Stimulated activated effector memory CD8-positive, alpha-beta T cell treated with anti-CD3 and anti-CD28 coated beads, Interleukin-12 subunit alpha, Interleukin-12 subunit beta, amount 100 ng/mL, for 72 hours (primary cell): ENCODE data around the gene ADAMTS10.

Experiments
- ATAC-seq: fragments of 150-1000 bp; cut with Tn5 transposase; 2 replicates; pipeline ENCODE4 v1.10.0; 2021
- DNase-seq, 2 donors: peaks; one replicate each; pipeline ENCODE4 v3.0.0; 2021 to 2022; ENCODE audit warnings: low spot score in 2 of 2
- H3K27ac Mint-ChIP-seq: one replicate; pipeline ENCODE4 v1.8.0; 2022; ENCODE audit warnings: mild to moderate bottlenecking, mixed read lengths
- H3K36me3 Mint-ChIP-seq: one replicate; pipeline ENCODE4 v1.8.0; 2022; ENCODE audit warnings: mild to moderate bottlenecking, mixed read lengths
- H3K4me1 Mint-ChIP-seq: one replicate; pipeline ENCODE4 v1.8.0; 2022; ENCODE audit warnings: mixed read lengths
- H3K4me3 Mint-ChIP-seq: one replicate; pipeline ENCODE4 v1.8.0; 2022; ENCODE audit warnings: mild to moderate bottlenecking, mixed read lengths
- H3K9me3 Mint-ChIP-seq: one replicate; pipeline ENCODE4 v1.8.0; 2022; ENCODE audit warnings: mixed read lengths

Gene ADAMTS10

GRCh38 chr19:8610041-8610935, at the start of gene ADAMTS10:
TSS of gene ADAMTS10 (minus strand) at chr19:8610715. CDS start at chr19:8605710, 5,005 bp downstream.
- Mint-ChIP-seq H3K27ac (peak within 1 kb of the TSS; percentile 88), H3K4me3 (peak within 1 kb of the TSS; percentile 89), H3K36me3 (peaks cover 5% of the 10 kb centered on the region), H3K4me1 (peaks cover 51% of the 10 kb centered on the region), H3K9me3 (no peaks in the 10 kb centered on the region)
- DNase-seq, result no peak
- peak; percentile 59 for ATAC-seq

GRCh38 chr19:8659905-8660304, 49.4 kb upstream of the ADAMTS10 start:
- Mint-ChIP-seq H3K36me3 (no peaks in the 10 kb centered on the region), H3K4me1 (peaks cover 64% of the 10 kb centered on the region), H3K4me3 (no peak overlapping the region), H3K27ac (peak overlapping the region; percentile 36), H3K9me3 (no peaks in the 10 kb centered on the region)
- DNase-seq (no peak), ATAC-seq (no peak)

- DNase-seq (no peak), ATAC-seq (no peak)
- H3K27ac Mint-ChIP-seq, result peak overlapping the region; percentile 63
- peaks cover 49% of the 10 kb centered on the region for H3K4me1 Mint-ChIP-seq
- no peak overlapping the region for H3K4me3 Mint-ChIP-seq
- H3K36me3 Mint-ChIP-seq, result no peaks in the 10 kb centered on the region
- no peaks in the 10 kb centered on the region for H3K9me3 Mint-ChIP-seq
Observed at GRCh38 chr19:8657869-8658268, 47.4 kb upstream of the ADAMTS10 start.

GRCh38 chr19:8655340-8655709, 44.8 kb upstream of the ADAMTS10 start:
- Mint-ChIP-seq H3K27ac (peak overlapping the region; percentile 63), H3K9me3 (no peaks in the 10 kb centered on the region), H3K36me3 (no peaks in the 10 kb centered on the region), H3K4me1 (peaks cover 35% of the 10 kb centered on the region), H3K4me3 (peak overlapping the region; percentile 44)
- DNase-seq, result peak; percentile 18 to 61
- ATAC-seq, result peak; percentile 74

GRCh38 chr19:8654591-8655339, 44.2 kb upstream of the ADAMTS10 start:
- peak; percentile 75 for ATAC-seq
- Mint-ChIP-seq H3K4me1 (peaks cover 31% of the 10 kb centered on the region), H3K9me3 (no peaks in the 10 kb centered on the region), H3K36me3 (no peaks in the 10 kb centered on the region), H3K4me3 (peak overlapping the region; percentile 44), H3K27ac (peak overlapping the region; percentile 63)
- DNase-seq, result peak; percentile 59 to 81

- ATAC-seq (no peak), DNase-seq (no peak)
- Mint-ChIP-seq H3K27ac (no peak overlapping the region), H3K9me3 (no peaks in the 10 kb centered on the region), H3K4me1 (no peaks in the 10 kb centered on the region), H3K36me3 (no peaks in the 10 kb centered on the region), H3K4me3 (no peak overlapping the region)
Observed at GRCh38 chr19:8648240-8648639, 37.7 kb upstream of the ADAMTS10 start.

- DNase-seq, result no peak
Observed at GRCh38 chr19:8643860-8644653, 33.5 kb upstream of the ADAMTS10 start.

GRCh38 chr19:8642561-8642960, 32.0 kb upstream of the ADAMTS10 start:
- H3K4me1 Mint-ChIP-seq, result no peaks in the 10 kb centered on the region
- no peaks in the 10 kb centered on the region for H3K36me3 Mint-ChIP-seq
- ATAC-seq, result no peak
- no peak for DNase-seq
- H3K4me3 Mint-ChIP-seq, result no peak overlapping the region
- H3K9me3 Mint-ChIP-seq, result no peaks in the 10 kb centered on the region
- no peak overlapping the region for H3K27ac Mint-ChIP-seq

More at GRCh38 chr19:8643860-8644653, 33.5 kb upstream of the ADAMTS10 start:
- H3K4me1 Mint-ChIP-seq, result no peaks in the 10 kb centered on the region
- no peak for ATAC-seq
- H3K9me3 Mint-ChIP-seq, result no peaks in the 10 kb centered on the region
- H3K4me3 Mint-ChIP-seq, result no peak overlapping the region
- no peaks in the 10 kb centered on the region for H3K36me3 Mint-ChIP-seq
- H3K27ac Mint-ChIP-seq, result no peak overlapping the region

- Mint-ChIP-seq H3K4me1 (no peaks in the 10 kb centered on the region), H3K27ac (no peak overlapping the region), H3K36me3 (no peaks in the 10 kb centered on the region), H3K4me3 (no peak overlapping the region), H3K9me3 (no peaks in the 10 kb centered on the region)
- peak; percentile 43 for ATAC-seq
- no peak for DNase-seq
Observed at GRCh38 chr19:8641908-8642547, 31.5 kb upstream of the ADAMTS10 start.

- no peak overlapping the region for H3K27ac Mint-ChIP-seq
- H3K4me3 Mint-ChIP-seq, result no peak overlapping the region
- ATAC-seq (no peak), DNase-seq (no peak)
- H3K36me3 Mint-ChIP-seq, result no peaks in the 10 kb centered on the region
- no peaks in the 10 kb centered on the region for H3K4me1 Mint-ChIP-seq
- H3K9me3 Mint-ChIP-seq, result no peaks in the 10 kb centered on the region
Observed at GRCh38 chr19:8641221-8641907, 30.8 kb upstream of the ADAMTS10 start.

- no peak overlapping the region for H3K27ac Mint-ChIP-seq
- H3K4me3 Mint-ChIP-seq, result no peak overlapping the region
- ATAC-seq (no peak), DNase-seq (no peak)
- H3K9me3 Mint-ChIP-seq, result no peaks in the 10 kb centered on the region
- H3K36me3 Mint-ChIP-seq, result no peaks in the 10 kb centered on the region
- no peaks in the 10 kb centered on the region for H3K4me1 Mint-ChIP-seq
Observed at GRCh38 chr19:8640402-8641004, 30.0 kb upstream of the ADAMTS10 start.

GRCh38 chr19:8639821-8640401, 29.4 kb upstream of the ADAMTS10 start:
- Mint-ChIP-seq H3K36me3 (no peaks in the 10 kb centered on the region), H3K27ac (no peak overlapping the region), H3K4me1 (no peaks in the 10 kb centered on the region)

GRCh38 chr19:8638078-8638619, 27.6 kb upstream of the ADAMTS10 start:
- Mint-ChIP-seq H3K36me3 (no peaks in the 10 kb centered on the region), H3K27ac (no peak overlapping the region), H3K4me3 (no peak overlapping the region), H3K9me3 (no peaks in the 10 kb centered on the region), H3K4me1 (no peaks in the 10 kb centered on the region)
- ATAC-seq (no peak), DNase-seq (no peak)

More at GRCh38 chr19:8639821-8640401, 29.4 kb upstream of the ADAMTS10 start:
- no peak for DNase-seq
- no peak overlapping the region for H3K4me3 Mint-ChIP-seq
- ATAC-seq, result no peak
- H3K9me3 Mint-ChIP-seq, result no peaks in the 10 kb centered on the region
